HEK293 (cell line): ENCODE results near the gene VRK3.
"Not testable (repeated sequence)": the region's sequence is repeated elsewhere in the genome, so short reads cannot be mapped to it uniquely, and the experiment has no call there.

Experiments used
- CTCF ChIA-PET: fragments of 350-600 bp; formaldehyde crosslinking; extraction: SDS; loops from one replicate; lab custom pipeline; 2021; ENCODE audit warnings: antibody characterized with exemption; lab: Yijun Ruan, JAX
- POLR2A ChIA-PET: fragments of 300-600 bp; formaldehyde crosslinking; extraction: SDS; loops from one replicate; lab custom pipeline; 2020; ENCODE audit warnings: antibody characterized with exemption, inconsistent platforms; lab: Yijun Ruan, JAX
- H3K27ac ChIP-seq: fragments of 200-500 bp; sonication (Bioruptor generic); 2 replicates; pipeline ENCODE4 v1.5.1; 2014; ENCODE audit warnings: low read depth, low read length, control low read depth, inconsistent platforms; ENCODE audit errors: extremely low read depth
- H3K36me3 ChIP-seq, 2 experiments: fragments of 200-500 bp in 1 of 2; sonication (Bioruptor generic) in 1 of 2; 1 replicate in 1 of 2; 2 replicates in 1 of 2; pipeline ENCODE4 v1.5.1; 2014 to 2017; ENCODE audit warnings: inconsistent platforms in 2 of 2, low read length in 2 of 2; ENCODE audit not compliant: control insufficient read depth in 2 of 2, insufficient read depth in 1 of 2
- H3K4me1 ChIP-seq: fragments of 200-500 bp; sonication (Bioruptor generic); 2 replicates; pipeline ENCODE4 v1.5.1; 2014; ENCODE audit warnings: mild to moderate bottlenecking, low read length, inconsistent platforms; ENCODE audit not compliant: control insufficient read depth, insufficient read depth
- H3K4me3 ChIP-seq: 2 replicates; pipeline ENCODE4 v1.5.1; 2011; ENCODE audit warnings: low read depth, mild to moderate bottlenecking, control low read depth, low read length, moderate library complexity
- H3K9me3 ChIP-seq: fragments of 200-500 bp; sonication (Bioruptor generic); 2 replicates; pipeline ENCODE4 v1.5.1; 2014; ENCODE audit warnings: low read depth, low read length, inconsistent platforms; ENCODE audit not compliant: control insufficient read depth, insufficient read depth
- PRDM1 ChIP-seq: fragments of 450-650 bp; formaldehyde crosslinking; IDR thresholded peaks from 2 replicates; pipeline ENCODE4; 2016; ENCODE audit warnings: missing biosample characterization, missing genetic modification characterization
- PRDM10 ChIP-seq: fragments of 450-650 bp; formaldehyde crosslinking; IDR thresholded peaks from 2 replicates; pipeline ENCODE4 v1.5.1; 2016; ENCODE audit warnings: missing biosample characterization, missing genetic modification characterization
- RBAK ChIP-seq: fragments of 450-650 bp; formaldehyde crosslinking; IDR thresholded peaks from 2 replicates; pipeline ENCODE4 v1.5.1; 2016; ENCODE audit warnings: missing biosample characterization, missing genetic modification characterization
- ZNF146 ChIP-seq: fragments of 450-650 bp; formaldehyde crosslinking; IDR thresholded peaks from 2 replicates; pipeline ENCODE4 v1.5.1; 2016; ENCODE audit warnings: missing biosample characterization, missing genetic modification characterization
- ZNF518A ChIP-seq: fragments of 450-650 bp; formaldehyde crosslinking; conservative IDR thresholded peaks from 2 replicates; pipeline ENCODE4 v1.5.1; 2016; ENCODE audit warnings: low read depth, missing biosample characterization, missing genetic modification characterization
- ZNF776 ChIP-seq: fragments of 450-650 bp; formaldehyde crosslinking; IDR thresholded peaks from 2 replicates; pipeline ENCODE4 v1.5.0; 2017; ENCODE audit warnings: missing biosample characterization, missing genetic modification characterization, borderline replicate concordance

VRK3 gene

GRCh38 chr19:49971991-49972411, 53.2 kb downstream of the VRK3 start (continued):
- TF ChIP-seq ZNF776: no peak
- TF ChIP-seq, all 188 proteins: peak for 0

GRCh38 chr19:49969355-49969754, 55.8 kb downstream of the VRK3 start:
- CTCF ChIA-PET: interaction anchor here (1.4 kb wide), 2 partner anchors 8 to 31 kb away, joined by 3 to 5 read pairs; no protein-coding TSS in a partner anchor

GRCh38 chr19:49968279-49968922, 56.8 kb downstream of the VRK3 start:
- H3K9me3 ChIP-seq: no peaks in the 10 kb centered on the region
- H3K4me3 ChIP-seq: no peak overlapping the region
- TF ChIP-seq PRDM10: 0 out of 2 replicates have a peak, but pooled peaks have one; percentile 15
- peak; percentile 8; the same call in 1 of the 2 replicates for TF ChIP-seq PRDM1 (tag by site-specific recombination)
- peak; percentile 64 for TF ChIP-seq ZNF146 (tag by site-specific recombination)
- no peak for TF ChIP-seq RBAK (tag by site-specific recombination)
- no peak for TF ChIP-seq ZNF518A (tag by site-specific recombination)
- no peak overlapping the region for H3K27ac ChIP-seq
- no peaks in the 10 kb centered on the region for H3K4me1 ChIP-seq
- ChIA-PET POLR2A (interaction anchor here (0.6 kb wide), 1 partner anchor 351 kb away, joined by 3 read pairs; no protein-coding TSS in a partner anchor), CTCF (interaction anchor here (1.4 kb wide), 2 partner anchors 9 to 30 kb away, joined by 3 to 5 read pairs; no protein-coding TSS in a partner anchor)
- no peaks in the 10 kb centered on the region for H3K36me3 ChIP-seq

More at GRCh38 chr19:49969355-49969754, 55.8 kb downstream of the VRK3 start:
- H3K27ac ChIP-seq, H3K4me3 ChIP-seq, H3K36me3 ChIP-seq, H3K9me3 ChIP-seq, H3K4me1 ChIP-seq, POLR2A ChIA-PET: not testable (repeated sequence)
- peak; percentile 41; the same call in 1 of the 2 replicates for TF ChIP-seq PRDM10

- H3K27ac ChIP-seq, POLR2A ChIA-PET, H3K36me3 ChIP-seq, H3K9me3 ChIP-seq, H3K4me3 ChIP-seq, H3K4me1 ChIP-seq: not testable (repeated sequence)
- CTCF ChIA-PET: interaction anchor here (1.0 kb wide), 1 partner anchor 14 kb away, joined by 5 read pairs; no protein-coding TSS in a partner anchor
Measured at GRCh38 chr19:49960980-49961379, 64.2 kb downstream of the VRK3 start, which contains the start of gene SIGLEC11. SIGLEC11 (minus strand) TSS chr19:49961172; CDS start chr19:49961081, 91 bp downstream.

GRCh38 chr19:49959892-49960291, 65.3 kb downstream of the VRK3 start:
- CTCF ChIA-PET, POLR2A ChIA-PET, H3K36me3 ChIP-seq, H3K4me1 ChIP-seq, H3K27ac ChIP-seq, H3K9me3 ChIP-seq, H3K4me3 ChIP-seq: not testable (repeated sequence)

GRCh38 chr19:49958596-49958995, 66.6 kb downstream of the VRK3 start:
- CTCF ChIA-PET: interaction anchor here (11.4 kb wide), 1 partner anchor 19 kb away, joined by 100 read pairs; no protein-coding TSS in a partner anchor
- H3K9me3 ChIP-seq, POLR2A ChIA-PET, H3K4me1 ChIP-seq, H3K4me3 ChIP-seq, H3K36me3 ChIP-seq, H3K27ac ChIP-seq: not testable (repeated sequence)
